HG02943 (cell line): Measurements from ENCODE around the gene ZNF467.

Experiments used
- ATAC-seq: cut with Tn5 transposase; IDR thresholded peaks from one replicate; pipeline ENCODE4 v1.9.1; 2021; ENCODE audit warnings: mild to moderate bottlenecking, low read depth, moderate library complexity; ENCODE audit not compliant: unreplicated experiment

Gene ZNF467

GRCh38 chr7:149808311-149808710, 34.9 kb upstream of the ZNF467 start:
- ATAC-seq = no peak

GRCh38 chr7:149806726-149807125, 33.3 kb upstream of the ZNF467 start:
- no peak for ATAC-seq

GRCh38 chr7:149804106-149804505, 30.7 kb upstream of the ZNF467 start:
- no peak for ATAC-seq

- no peak for ATAC-seq
Observed at GRCh38 chr7:149803551-149804074, 30.2 kb upstream of the ZNF467 start.

GRCh38 chr7:149802966-149803365, 29.6 kb upstream of the ZNF467 start:
- ATAC-seq = no peak

GRCh38 chr7:149801816-149802215, 28.4 kb upstream of the ZNF467 start:
- no peak for ATAC-seq

GRCh38 chr7:149801002-149801566, 27.7 kb upstream of the ZNF467 start:
- no peak for ATAC-seq

GRCh38 chr7:149800169-149800555, 26.8 kb upstream of the ZNF467 start:
- ATAC-seq = no peak

GRCh38 chr7:149799397-149800168, 26.2 kb upstream of the ZNF467 start:
- no peak for ATAC-seq

GRCh38 chr7:149797771-149798170, 24.4 kb upstream of the ZNF467 start:
- ATAC-seq = no peak

GRCh38 chr7:149796287-149796860, 23.0 kb upstream of the ZNF467 start:
- no peak for ATAC-seq

- ATAC-seq = no peak
Observed at GRCh38 chr7:149795126-149795525, 21.7 kb upstream of the ZNF467 start.

- ATAC-seq = no peak
Observed at GRCh38 chr7:149794661-149795060, 21.3 kb upstream of the ZNF467 start.

GRCh38 chr7:149793261-149793660, 19.9 kb upstream of the ZNF467 start:
- ATAC-seq = no peak

- no peak for ATAC-seq
Observed at GRCh38 chr7:149792220-149792595, 18.8 kb upstream of the ZNF467 start.

GRCh38 chr7:149791411-149792219, 18.2 kb upstream of the ZNF467 start:
- ATAC-seq = no peak

- no peak for ATAC-seq
Observed at GRCh38 chr7:149790754-149791360, 17.5 kb upstream of the ZNF467 start.

- no peak for ATAC-seq
Observed at GRCh38 chr7:149790146-149790548, 16.8 kb upstream of the ZNF467 start.

GRCh38 chr7:149789101-149789500, 15.7 kb upstream of the ZNF467 start:
- no peak for ATAC-seq

GRCh38 chr7:149788300-149788851, 15.0 kb upstream of the ZNF467 start:
- no peak for ATAC-seq
